K562 (cell line): ENCODE results near the gene LRRC57. TPM values are rescaled to one million over a fixed set of nuclear protein-coding genes. Genes with fewer than 3 reads are reported as not detected.

Source experiments
- ADNP ChIP-seq: fragments of 200-800 bp; sonication (Bioruptor generic); IDR thresholded peaks from 2 replicates; pipeline ENCODE4 v1.6.1; 2016; ENCODE audit warnings: missing genetic modification characterization, missing compliant biosample characterization
- BCL6 ChIP-seq: fragments of 250-450 bp; sonication (Bioruptor Pico); IDR thresholded peaks from 2 replicates; pipeline ENCODE4 v1.4.0; 2020
- BRD9 ChIP-seq: fragments of 450-650 bp; IDR thresholded peaks from 2 replicates; pipeline ENCODE4 v1.6.1; 2018; ENCODE audit warnings: low read depth; ENCODE audit not compliant: partially characterized antibody
- CEBPG ChIP-seq, 3 experiments: fragments of 200-800 bp in 1 of 3; sonication (Bioruptor generic) in 1 of 3; sonication (generic) in 1 of 3; formaldehyde crosslinking in 1 of 3; IDR thresholded peaks in 2 of 3; conservative IDR thresholded peaks in 1 of 3; 2 replicates each; pipeline versions ENCODE4 v1.6.1 to v1.8.0; 2016 to 2022; ENCODE audit warnings: missing compliant biosample characterization in 2 of 3, missing genetic modification characterization in 2 of 3, mild to moderate bottlenecking in 1 of 3, missing genetic modification reagents in 1 of 3
- CHD2 ChIP-seq: IDR thresholded peaks from 2 replicates; pipeline ENCODE4 v1.6.1; 2011; ENCODE audit warnings: low read depth, low read length
- ESRRA ChIP-seq: fragments of 450-650 bp; IDR thresholded peaks from 2 replicates; pipeline ENCODE4 v1.6.1; 2014; ENCODE audit warnings: low read depth, mild to moderate bottlenecking, moderate library complexity, borderline replicate concordance
- HIVEP1 ChIP-seq: fragments of 250-450 bp; sonication (Bioruptor Pico); IDR thresholded peaks from 2 replicates; pipeline ENCODE4 v1.4.0; 2020; ENCODE audit warnings: mild to moderate bottlenecking
- KLF1 ChIP-seq: fragments of 450-650 bp; IDR thresholded peaks from 2 replicates; pipeline ENCODE4 v1.6.1; 2016; ENCODE audit warnings: missing genetic modification characterization, missing compliant biosample characterization
- MNT ChIP-seq, 2 experiments: fragments of 450-650 bp; conservative IDR thresholded peaks; 2 replicates each; pipeline ENCODE4 v1.6.1; 2017; ENCODE audit warnings: mild to moderate bottlenecking in 2 of 2, moderate library complexity in 2 of 2
- NEUROD1 ChIP-seq: fragments of 150-350 bp; IDR thresholded peaks from 2 replicates; pipeline ENCODE4 v1.6.1; 2014; ENCODE audit warnings: borderline replicate concordance, low read length, low read depth; ENCODE audit not compliant: partially characterized antibody
- NFE2L1 ChIP-seq: fragments of 450-650 bp; IDR thresholded peaks from 2 replicates; pipeline ENCODE4 v1.6.1; 2016; ENCODE audit warnings: missing genetic modification characterization, low read depth, mild to moderate bottlenecking, missing compliant biosample characterization, moderate library complexity, borderline replicate concordance
- RFX7 ChIP-seq: fragments of 250-450 bp; sonication (Bioruptor Pico); IDR thresholded peaks from 2 replicates; pipeline ENCODE4 v1.5.1; 2021; ENCODE audit warnings: mild to moderate bottlenecking
- SAP30 ChIP-seq: fragments of 200-600 bp; sonication (generic); IDR thresholded peaks from 2 replicates; pipeline ENCODE4 v1.6.1; 2012; ENCODE audit warnings: borderline replicate concordance, low read depth, mild to moderate bottlenecking, moderate library complexity, low read length, control low read depth, inconsistent platforms; ENCODE audit not compliant: insufficient read depth, poor library complexity, severe bottlenecking
- SNIP1 ChIP-seq: fragments of 450-650 bp; IDR thresholded peaks from 2 replicates; pipeline ENCODE4 v1.7.1; 2017; ENCODE audit warnings: low read depth, mild to moderate bottlenecking
- TBP ChIP-seq: optimal IDR thresholded peaks from 2 replicates; pipeline ENCODE3; 2011; ENCODE audit warnings: low read depth, low read length, improper control_type of control experiment
- ZFPM2 ChIP-seq: fragments of 250-450 bp; sonication (Bioruptor Pico); IDR thresholded peaks from 2 replicates; pipeline ENCODE4 v1.5.1; 2022; ENCODE audit warnings: mild to moderate bottlenecking
- ZNF134 ChIP-seq: fragments of 250-450 bp; sonication (Bioruptor Pico); conservative IDR thresholded peaks from 2 replicates; pipeline ENCODE4 v1.4.0; 2020
- polyA plus RNA-seq, 8 experiments: library from polyadenylated mRNA; depleted of rRNA in 4 of 8; stranded (reverse) in 5 of 8; unstranded in 3 of 8; fragments of >200 nt; fragmentation: Nextera tagmentation in 2 of 8; fragmentation: Illumina TruSeq in 1 of 8; extraction: Ambion mirVana in 2 of 8; extraction: Trizol in 1 of 8; gene quantifications; 2 replicates each; pipeline versions ENCODE4 v1.2.1 to v1.2.3, GENCODE V29; 2011 to 2014; ENCODE audit warnings: inconsistent platforms in 1 of 8, missing spikeins in 1 of 8
- total RNA-seq, 7 experiments: library from RNA; depleted of rRNA in 6 of 7; stranded (reverse); fragments of >200 nt in 6 of 7; fragmentation: Illumina TruSeq in 2 of 7; extraction: Trizol in 2 of 7; gene quantifications; 2 replicates each; pipeline versions ENCODE4 v1.2.1 to v1.2.3, GENCODE V29; 2011 to 2021; ENCODE audit warnings: low replicate concordance in 1 of 7
- TF ChIP-seq, protein P1 (sequence below): fragments of 450-650 bp; conservative IDR thresholded peaks from 2 replicates; pipeline ENCODE4 v1.6.1; 2016; ENCODE audit warnings: missing genetic modification characterization, low read depth, mild to moderate bottlenecking, missing compliant biosample characterization, moderate library complexity
- TF ChIP-seq, protein P2 (sequence below): fragments of 250-450 bp; sonication (Bioruptor Pico); IDR thresholded peaks from 2 replicates; pipeline ENCODE4 v1.5.0; 2021
- TF ChIP-seq, protein P3 (sequence below): sonication (generic); formaldehyde crosslinking; IDR thresholded peaks from 2 replicates; pipeline ENCODE4 v1.8.1; 2023; ENCODE audit warnings: mild to moderate bottlenecking, missing genetic modification reagents
- TF ChIP-seq, protein P4 (sequence below): fragments of 250-450 bp; sonication (Bioruptor Pico); IDR thresholded peaks from 2 replicates; pipeline ENCODE4 v1.8.0; 2021; ENCODE audit warnings: borderline replicate concordance, mild to moderate bottlenecking, moderate library complexity; ENCODE audit not compliant: poor library complexity, severe bottlenecking

The LRRC57 gene
- total and polyA plus RNA-seq, 9 of the 15 experiments (the other 6 are each of a cell fraction or from before 2014, with no cell fraction given): 3.9 to 20.4 (median 14.8) TPM

DNA sequence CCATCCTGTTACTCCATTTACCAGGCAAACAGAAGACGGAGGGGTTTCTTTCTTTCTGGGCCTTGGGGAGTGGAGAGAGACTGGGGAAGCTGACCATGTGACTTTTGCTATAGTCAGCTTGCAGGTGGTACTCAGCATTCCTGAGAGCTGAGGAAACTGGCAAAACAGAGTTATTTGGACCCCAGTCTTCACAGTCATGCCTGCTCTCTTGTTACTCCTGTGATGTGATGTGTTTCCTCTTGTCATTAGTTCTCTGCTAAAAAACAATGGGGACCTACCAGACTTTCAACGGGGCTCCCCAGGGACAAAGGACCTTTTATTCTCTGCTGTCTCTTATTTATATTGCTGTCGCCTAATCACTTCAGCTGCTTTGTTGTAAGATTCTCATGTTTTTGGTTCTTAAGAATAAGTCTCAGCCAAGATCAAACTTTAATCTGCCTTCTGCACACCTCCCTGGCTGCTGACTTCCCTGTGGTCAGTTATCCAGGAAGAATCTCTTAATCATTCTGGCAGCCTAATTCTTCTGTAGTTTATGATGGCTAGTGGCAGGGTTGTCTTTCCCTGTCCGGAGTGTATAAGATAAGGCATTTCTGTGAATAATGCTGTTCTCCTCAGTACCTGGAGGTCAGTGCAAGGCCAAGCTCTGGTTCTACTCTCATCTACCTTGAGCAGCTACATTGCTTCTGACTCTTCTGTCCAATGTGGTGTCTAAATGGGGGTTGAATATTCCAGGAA, 35.6 kb upstream of the LRRC57 start (continued):
- TF ChIP-seq, protein P1, sequence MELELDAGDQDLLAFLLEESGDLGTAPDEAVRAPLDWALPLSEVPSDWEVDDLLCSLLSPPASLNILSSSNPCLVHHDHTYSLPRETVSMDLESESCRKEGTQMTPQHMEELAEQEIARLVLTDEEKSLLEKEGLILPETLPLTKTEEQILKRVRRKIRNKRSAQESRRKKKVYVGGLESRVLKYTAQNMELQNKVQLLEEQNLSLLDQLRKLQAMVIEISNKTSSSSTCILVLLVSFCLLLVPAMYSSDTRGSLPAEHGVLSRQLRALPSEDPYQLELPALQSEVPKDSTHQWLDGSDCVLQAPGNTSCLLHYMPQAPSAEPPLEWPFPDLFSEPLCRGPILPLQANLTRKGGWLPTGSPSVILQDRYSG (tag): no peak
- TF ChIP-seq, protein P2, sequence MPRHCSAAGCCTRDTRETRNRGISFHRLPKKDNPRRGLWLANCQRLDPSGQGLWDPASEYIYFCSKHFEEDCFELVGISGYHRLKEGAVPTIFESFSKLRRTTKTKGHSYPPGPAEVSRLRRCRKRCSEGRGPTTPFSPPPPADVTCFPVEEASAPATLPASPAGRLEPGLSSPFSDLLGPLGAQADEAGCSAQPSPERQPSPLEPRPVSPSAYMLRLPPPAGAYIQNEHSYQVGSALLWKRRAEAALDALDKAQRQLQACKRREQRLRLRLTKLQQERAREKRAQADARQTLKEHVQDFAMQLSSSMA (CRISPR knock-in tag): no peak
- TF ChIP-seq CHD2 (no peak), BRD9 (no peak), HIVEP1 (CRISPR knock-in tag) (no peak), MNT (conservative IDR thresholded peaks at IDR 0.05) (no peak), SNIP1 (no peak), BCL6 (CRISPR knock-in tag) (no peak), CEBPG (CRISPR knock-in tag; IDR thresholded peaks at IDR 0.05) (no peak), CEBPG (tag; conservative IDR thresholded peaks at IDR 0.05 in 1 of 2, IDR thresholded peaks at IDR 0.05 in 1 of 2) (no peak), SAP30 (no peak), RFX7 (no peak), ZFPM2 (CRISPR knock-in tag) (no peak), NEUROD1 (no peak), TBP (peak; percentile 37), NFE2L1 (tag) (no peak), ZNF134 (CRISPR knock-in tag) (no peak), KLF1 (tag) (no peak), ESRRA (peak; percentile 95), ADNP (no peak)
- TF ChIP-seq, protein P3, sequence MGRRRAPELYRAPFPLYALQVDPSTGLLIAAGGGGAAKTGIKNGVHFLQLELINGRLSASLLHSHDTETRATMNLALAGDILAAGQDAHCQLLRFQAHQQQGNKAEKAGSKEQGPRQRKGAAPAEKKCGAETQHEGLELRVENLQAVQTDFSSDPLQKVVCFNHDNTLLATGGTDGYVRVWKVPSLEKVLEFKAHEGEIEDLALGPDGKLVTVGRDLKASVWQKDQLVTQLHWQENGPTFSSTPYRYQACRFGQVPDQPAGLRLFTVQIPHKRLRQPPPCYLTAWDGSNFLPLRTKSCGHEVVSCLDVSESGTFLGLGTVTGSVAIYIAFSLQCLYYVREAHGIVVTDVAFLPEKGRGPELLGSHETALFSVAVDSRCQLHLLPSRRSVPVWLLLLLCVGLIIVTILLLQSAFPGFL (CRISPR knock-in tag): no peak
- TF ChIP-seq, protein P4, sequence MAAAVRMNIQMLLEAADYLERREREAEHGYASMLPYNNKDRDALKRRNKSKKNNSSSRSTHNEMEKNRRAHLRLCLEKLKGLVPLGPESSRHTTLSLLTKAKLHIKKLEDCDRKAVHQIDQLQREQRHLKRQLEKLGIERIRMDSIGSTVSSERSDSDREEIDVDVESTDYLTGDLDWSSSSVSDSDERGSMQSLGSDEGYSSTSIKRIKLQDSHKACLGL (CRISPR knock-in tag): no peak
